A673 (cell line): ENCODE data around the gene FAM240B. TPM values are rescaled to one million over a fixed set of nuclear protein-coding genes. Genes with fewer than 3 reads are reported as not detected.

Experiments used
- BruUV-seq: library from RNA; stranded (reverse); fragments of 400-500 nt; replicated peaks from 2 replicates; lab custom pipeline; 2021; lab: Mats Ljungman, UMichigan
- CTCF ChIA-PET: fragments of 300-600 bp; sonication (Branson Sonifier 250); formaldehyde crosslinking; loops from one replicate; lab custom pipeline; 2022; ENCODE audit warnings: antibody characterized with exemption; lab: Charles Lee
- POLR2A ChIA-PET: fragments of 300-600 bp; sonication (Branson Sonifier 250); formaldehyde crosslinking; loops from one replicate; lab custom pipeline; 2022; ENCODE audit warnings: antibody characterized with exemption; ENCODE audit not compliant: low non-redundant PET; lab: Charles Lee
- DNase-seq: peaks from one replicate; pipeline ENCODE4 v3.0.0-alpha.2; 2015; ENCODE audit warnings: low spot score
- H3K27ac ChIP-seq: fragments of 200-600 bp; sonication (generic); 2 replicates; pipeline ENCODE4 v1.5.1; 2016; ENCODE audit warnings: mixed run types, low read depth, mild to moderate bottlenecking, mixed read lengths, antibody characterized with exemption, low read length; ENCODE audit not compliant: poor library complexity, severe bottlenecking
- H3K27me3 ChIP-seq: fragments of 200-600 bp; sonication (generic); replicated peaks from 2 replicates; pipeline ENCODE4 v1.6.1; 2017; ENCODE audit warnings: mixed run types, low read depth, mild to moderate bottlenecking, mixed read lengths, antibody characterized with exemption, low read length; ENCODE audit not compliant: insufficient read depth, poor library complexity
- H3K36me3 ChIP-seq: fragments of 200-600 bp; sonication (generic); 2 replicates; pipeline ENCODE4 v1.6.1; 2016; ENCODE audit warnings: mixed run types, mild to moderate bottlenecking, mixed read lengths, antibody characterized with exemption, low read length; ENCODE audit not compliant: insufficient read depth, poor library complexity, severe bottlenecking
- H3K4me1 ChIP-seq: fragments of 200-600 bp; sonication (generic); 2 replicates; pipeline ENCODE4 v1.6.1; 2017; ENCODE audit warnings: mixed run types, mild to moderate bottlenecking, mixed read lengths, antibody characterized with exemption, low read length; ENCODE audit not compliant: insufficient read depth, poor library complexity, severe bottlenecking
- H3K4me3 ChIP-seq: fragments of 200-600 bp; sonication (generic); 2 replicates; pipeline ENCODE4 v1.5.1; 2016; ENCODE audit warnings: low read depth, mixed run types, mild to moderate bottlenecking, mixed read lengths, low read length; ENCODE audit not compliant: poor library complexity, severe bottlenecking
- H3K9me3 ChIP-seq: fragments of 200-600 bp; sonication (generic); 2 replicates; pipeline ENCODE4 v1.6.1; 2016; ENCODE audit warnings: mixed run types, low read depth, mild to moderate bottlenecking, mixed read lengths, antibody characterized with exemption, low read length; ENCODE audit not compliant: poor library complexity, severe bottlenecking
- EZH2 ChIP-seq: fragments of 200-600 bp; sonication (generic); IDR thresholded peaks from 2 replicates; pipeline ENCODE4 v1.6.1; 2017; ENCODE audit warnings: borderline replicate concordance, low read depth, mild to moderate bottlenecking, mixed read lengths, antibody characterized with exemption, low read length; ENCODE audit not compliant: poor library complexity, severe bottlenecking
- intact Hi-C: fragments of 100-400 bp; cut with micrococcal nuclease; formaldehyde crosslinking; loops from one replicate; pipeline ENCODE4 v1.10.0; 2022; ENCODE audit not compliant: unreplicated experiment
- total RNA-seq: library from RNA; stranded (reverse); gene quantifications from 2 replicates; pipeline ENCODE4 v1.2.3, GENCODE V29; 2021
- TF ChIP-seq, protein P1 (sequence below): fragments of 300-800, 200-600 bp; sonication (generic); conservative IDR thresholded peaks from 2 replicates; pipeline ENCODE4 v1.5.1; 2017; ENCODE audit warnings: low read depth, mild to moderate bottlenecking, antibody characterized with exemption, low read length, moderate library complexity, mixed read lengths

The FAM240B gene
- total RNA-seq, 1 experiment from 2014 or later: not detected

DNA sequence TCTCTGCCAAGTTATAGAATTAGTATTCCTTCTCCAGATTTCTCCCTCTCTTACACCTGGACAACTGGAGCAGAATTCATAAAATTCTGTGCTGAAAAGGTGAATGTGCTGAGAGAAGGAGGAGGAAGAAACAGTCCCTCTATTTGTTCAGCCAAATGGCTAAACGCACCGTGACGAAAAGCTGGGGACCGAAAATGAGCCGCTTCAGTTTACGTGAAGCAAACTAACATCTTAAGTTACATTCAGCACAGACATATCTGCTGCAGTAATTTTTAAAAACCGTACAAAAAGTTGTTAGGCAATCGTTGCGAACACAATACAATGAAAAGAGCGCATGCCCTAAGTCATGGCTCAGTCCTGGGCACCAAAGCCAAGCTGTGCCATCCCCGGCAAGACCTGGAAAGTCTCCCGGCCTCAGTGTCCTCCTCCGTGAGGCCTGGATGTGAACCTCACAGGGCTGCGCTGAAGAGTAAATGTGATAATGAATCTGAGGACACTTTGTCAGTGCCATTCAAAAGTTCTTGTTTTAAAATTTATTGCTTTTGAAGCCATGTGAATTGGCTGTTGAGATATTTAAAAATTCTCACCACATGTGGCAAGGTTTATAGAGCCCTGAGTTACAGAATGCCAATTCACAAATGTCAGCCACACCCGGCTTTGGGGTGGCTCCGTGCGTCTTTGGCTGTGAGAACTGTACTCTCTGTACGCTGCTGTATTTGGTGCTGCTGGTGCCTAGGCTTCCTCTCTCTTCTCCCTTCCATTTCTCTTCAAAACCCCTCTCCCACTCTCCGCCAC lies 46.3 kb downstream of the FAM240B start:
- Histone ChIP-seq H3K4me1 (peaks cover 14% of the 10 kb centered on the region), H3K9me3 (no peaks in the 10 kb centered on the region), H3K4me3 (no peak overlapping the region), H3K27me3 (no peaks in the 10 kb centered on the region), H3K27ac (no peak overlapping the region), H3K36me3 (no peaks in the 10 kb centered on the region)
- ChIA-PET CTCF (no interaction called here), POLR2A (no interaction called here)
- intact Hi-C loops: loop anchor here (10.0 kb wide), 1 partner anchor 51 kb away; the partner anchor contains the start of gene FAM240B
- no peak for DNase-seq
- no TSS peak for BruUV-seq
- TF ChIP-seq EZH2: no peak
- TF ChIP-seq, protein P1, sequence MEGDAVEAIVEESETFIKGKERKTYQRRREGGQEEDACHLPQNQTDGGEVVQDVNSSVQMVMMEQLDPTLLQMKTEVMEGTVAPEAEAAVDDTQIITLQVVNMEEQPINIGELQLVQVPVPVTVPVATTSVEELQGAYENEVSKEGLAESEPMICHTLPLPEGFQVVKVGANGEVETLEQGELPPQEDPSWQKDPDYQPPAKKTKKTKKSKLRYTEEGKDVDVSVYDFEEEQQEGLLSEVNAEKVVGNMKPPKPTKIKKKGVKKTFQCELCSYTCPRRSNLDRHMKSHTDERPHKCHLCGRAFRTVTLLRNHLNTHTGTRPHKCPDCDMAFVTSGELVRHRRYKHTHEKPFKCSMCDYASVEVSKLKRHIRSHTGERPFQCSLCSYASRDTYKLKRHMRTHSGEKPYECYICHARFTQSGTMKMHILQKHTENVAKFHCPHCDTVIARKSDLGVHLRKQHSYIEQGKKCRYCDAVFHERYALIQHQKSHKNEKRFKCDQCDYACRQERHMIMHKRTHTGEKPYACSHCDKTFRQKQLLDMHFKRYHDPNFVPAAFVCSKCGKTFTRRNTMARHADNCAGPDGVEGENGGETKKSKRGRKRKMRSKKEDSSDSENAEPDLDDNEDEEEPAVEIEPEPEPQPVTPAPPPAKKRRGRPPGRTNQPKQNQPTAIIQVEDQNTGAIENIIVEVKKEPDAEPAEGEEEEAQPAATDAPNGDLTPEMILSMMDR: no peak

GRCh38 chr9:38671748-38672147 lies 48.2 kb downstream of the FAM240B start:
- H3K4me3 ChIP-seq: no peak overlapping the region

GRCh38 chr9:38671372-38671731 lies 48.6 kb downstream of the FAM240B start:
- H3K4me3 ChIP-seq: no peak overlapping the region
- TF ChIP-seq EZH2: no peak
- TF ChIP-seq, protein P1: no peak
- H3K4me1 ChIP-seq: peaks cover 14% of the 10 kb centered on the region
- DNase-seq: no peak
- no peak overlapping the region for H3K27ac ChIP-seq
- ChIA-PET CTCF (no interaction called here), POLR2A (no interaction called here)
- intact Hi-C loops: loop anchor here (10.0 kb wide), 1 partner anchor 53 kb away; the partner anchor contains the start of gene FAM240B
- no peaks in the 10 kb centered on the region for H3K9me3 ChIP-seq
- H3K36me3 ChIP-seq: no peaks in the 10 kb centered on the region
- H3K27me3 ChIP-seq: no peaks in the 10 kb centered on the region
- no TSS peak for BruUV-seq

More at GRCh38 chr9:38671748-38672147, 48.2 kb downstream of the FAM240B start:
- POLR2A ChIA-PET: no interaction called here
- TF ChIP-seq, protein P1: no peak
- no peak for TF ChIP-seq EZH2
- no peaks in the 10 kb centered on the region for H3K36me3 ChIP-seq
- no peak overlapping the region for H3K27ac ChIP-seq
- H3K27me3 ChIP-seq: no peaks in the 10 kb centered on the region
- intact Hi-C loops: loop anchor here (10.0 kb wide), 1 partner anchor 53 kb away; the partner anchor contains the start of gene FAM240B
- H3K4me1 ChIP-seq: peaks cover 14% of the 10 kb centered on the region
- CTCF ChIA-PET: no interaction called here
- no peak for DNase-seq
- H3K9me3 ChIP-seq: no peaks in the 10 kb centered on the region
- BruUV-seq: no TSS peak
